Endothelial cell of umbilical vein (primary cell): ENCODE data around the gene NEMP1.

ENCODE experiments used
- EZH2 ChIP-seq: IDR thresholded peaks from 2 replicates; pipeline ENCODE4 v1.6.1; 2012; ENCODE audit warnings: borderline replicate concordance, low read depth, mild to moderate bottlenecking, moderate library complexity, low read length, inconsistent platforms; ENCODE audit not compliant: severe bottlenecking
- TF ChIP-seq, protein P1 (sequence below), 2 donors: IDR thresholded peaks; 1 replicate in 1 of 2; 2 replicates in 1 of 2; pipeline ENCODE4 v1.5.1; 2011; ENCODE audit warnings: low read length in 2 of 2, mild to moderate bottlenecking in 2 of 2, moderate library complexity in 2 of 2, control low read depth in 1 of 2, inconsistent platforms in 1 of 2, low read depth in 1 of 2; ENCODE audit not compliant: insufficient read depth in 1 of 2; ENCODE audit errors: extremely low read depth in 1 of 2
- TF ChIP-seq, protein P2 (sequence below): IDR thresholded peaks from 2 replicates; pipeline ENCODE4 v1.6.1; 2011; ENCODE audit not compliant: insufficient read depth, insufficient read length

DNA sequence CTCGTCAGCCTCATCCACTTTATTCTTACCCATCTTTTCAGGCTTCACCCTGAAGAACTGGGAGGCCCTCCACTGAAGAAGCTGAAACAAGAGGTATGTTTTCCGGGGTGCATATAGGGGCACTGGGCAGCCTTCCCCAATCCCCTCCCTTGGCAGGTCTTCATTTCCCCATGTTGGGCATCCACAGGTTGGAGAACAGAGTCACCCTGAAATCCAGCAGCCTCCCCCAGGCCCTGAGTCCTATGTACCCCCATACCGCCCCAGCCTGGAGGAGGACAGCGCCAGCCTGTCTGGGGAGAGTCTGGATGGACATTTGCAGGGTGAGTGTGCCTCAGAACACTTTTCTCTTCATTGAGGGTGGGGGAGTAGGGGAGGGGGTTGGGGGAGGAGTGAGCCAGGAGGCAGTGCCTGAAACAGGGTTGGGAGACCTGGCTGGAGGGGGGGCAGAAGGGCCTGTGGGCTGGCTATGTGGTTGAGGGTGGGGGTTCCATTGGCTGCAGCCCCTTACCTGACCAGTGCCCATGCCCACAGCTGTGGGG, 14.4 kb upstream of the NEMP1 start:
- no peak for TF ChIP-seq EZH2
- TF ChIP-seq, protein P1, sequence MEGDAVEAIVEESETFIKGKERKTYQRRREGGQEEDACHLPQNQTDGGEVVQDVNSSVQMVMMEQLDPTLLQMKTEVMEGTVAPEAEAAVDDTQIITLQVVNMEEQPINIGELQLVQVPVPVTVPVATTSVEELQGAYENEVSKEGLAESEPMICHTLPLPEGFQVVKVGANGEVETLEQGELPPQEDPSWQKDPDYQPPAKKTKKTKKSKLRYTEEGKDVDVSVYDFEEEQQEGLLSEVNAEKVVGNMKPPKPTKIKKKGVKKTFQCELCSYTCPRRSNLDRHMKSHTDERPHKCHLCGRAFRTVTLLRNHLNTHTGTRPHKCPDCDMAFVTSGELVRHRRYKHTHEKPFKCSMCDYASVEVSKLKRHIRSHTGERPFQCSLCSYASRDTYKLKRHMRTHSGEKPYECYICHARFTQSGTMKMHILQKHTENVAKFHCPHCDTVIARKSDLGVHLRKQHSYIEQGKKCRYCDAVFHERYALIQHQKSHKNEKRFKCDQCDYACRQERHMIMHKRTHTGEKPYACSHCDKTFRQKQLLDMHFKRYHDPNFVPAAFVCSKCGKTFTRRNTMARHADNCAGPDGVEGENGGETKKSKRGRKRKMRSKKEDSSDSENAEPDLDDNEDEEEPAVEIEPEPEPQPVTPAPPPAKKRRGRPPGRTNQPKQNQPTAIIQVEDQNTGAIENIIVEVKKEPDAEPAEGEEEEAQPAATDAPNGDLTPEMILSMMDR (IDR thresholded peaks at IDR 0.05; ENCODE audit: extremely low read depth in 1 of 2, insufficient read depth in 1 of 2, low read depth in 1 of 2, low read length in 2 of 2), result no peak
- TF ChIP-seq, protein P2, sequence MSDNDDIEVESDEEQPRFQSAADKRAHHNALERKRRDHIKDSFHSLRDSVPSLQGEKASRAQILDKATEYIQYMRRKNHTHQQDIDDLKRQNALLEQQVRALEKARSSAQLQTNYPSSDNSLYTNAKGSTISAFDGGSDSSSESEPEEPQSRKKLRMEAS, result no peak
